Limb (tissue), 2 donors: ENCODE results near the gene ABCC10.
"Not testable (repeated sequence)": the region's sequence is repeated elsewhere in the genome, so short reads cannot be mapped to it uniquely, and the experiment has no call there.

Experiments used
- DNase-seq, 2 donors: peaks; one replicate each; pipeline ENCODE4 v3.0.0-alpha.2; 2016; ENCODE audit errors: extremely low spot score in 2 of 2

Gene ABCC10, protein sequence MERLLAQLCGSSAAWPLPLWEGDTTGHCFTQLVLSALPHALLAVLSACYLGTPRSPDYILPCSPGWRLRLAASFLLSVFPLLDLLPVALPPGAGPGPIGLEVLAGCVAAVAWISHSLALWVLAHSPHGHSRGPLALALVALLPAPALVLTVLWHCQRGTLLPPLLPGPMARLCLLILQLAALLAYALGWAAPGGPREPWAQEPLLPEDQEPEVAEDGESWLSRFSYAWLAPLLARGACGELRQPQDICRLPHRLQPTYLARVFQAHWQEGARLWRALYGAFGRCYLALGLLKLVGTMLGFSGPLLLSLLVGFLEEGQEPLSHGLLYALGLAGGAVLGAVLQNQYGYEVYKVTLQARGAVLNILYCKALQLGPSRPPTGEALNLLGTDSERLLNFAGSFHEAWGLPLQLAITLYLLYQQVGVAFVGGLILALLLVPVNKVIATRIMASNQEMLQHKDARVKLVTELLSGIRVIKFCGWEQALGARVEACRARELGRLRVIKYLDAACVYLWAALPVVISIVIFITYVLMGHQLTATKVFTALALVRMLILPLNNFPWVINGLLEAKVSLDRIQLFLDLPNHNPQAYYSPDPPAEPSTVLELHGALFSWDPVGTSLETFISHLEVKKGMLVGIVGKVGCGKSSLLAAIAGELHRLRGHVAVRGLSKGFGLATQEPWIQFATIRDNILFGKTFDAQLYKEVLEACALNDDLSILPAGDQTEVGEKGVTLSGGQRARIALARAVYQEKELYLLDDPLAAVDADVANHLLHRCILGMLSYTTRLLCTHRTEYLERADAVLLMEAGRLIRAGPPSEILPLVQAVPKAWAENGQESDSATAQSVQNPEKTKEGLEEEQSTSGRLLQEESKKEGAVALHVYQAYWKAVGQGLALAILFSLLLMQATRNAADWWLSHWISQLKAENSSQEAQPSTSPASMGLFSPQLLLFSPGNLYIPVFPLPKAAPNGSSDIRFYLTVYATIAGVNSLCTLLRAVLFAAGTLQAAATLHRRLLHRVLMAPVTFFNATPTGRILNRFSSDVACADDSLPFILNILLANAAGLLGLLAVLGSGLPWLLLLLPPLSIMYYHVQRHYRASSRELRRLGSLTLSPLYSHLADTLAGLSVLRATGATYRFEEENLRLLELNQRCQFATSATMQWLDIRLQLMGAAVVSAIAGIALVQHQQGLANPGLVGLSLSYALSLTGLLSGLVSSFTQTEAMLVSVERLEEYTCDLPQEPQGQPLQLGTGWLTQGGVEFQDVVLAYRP (N-terminal part only)

DNA sequence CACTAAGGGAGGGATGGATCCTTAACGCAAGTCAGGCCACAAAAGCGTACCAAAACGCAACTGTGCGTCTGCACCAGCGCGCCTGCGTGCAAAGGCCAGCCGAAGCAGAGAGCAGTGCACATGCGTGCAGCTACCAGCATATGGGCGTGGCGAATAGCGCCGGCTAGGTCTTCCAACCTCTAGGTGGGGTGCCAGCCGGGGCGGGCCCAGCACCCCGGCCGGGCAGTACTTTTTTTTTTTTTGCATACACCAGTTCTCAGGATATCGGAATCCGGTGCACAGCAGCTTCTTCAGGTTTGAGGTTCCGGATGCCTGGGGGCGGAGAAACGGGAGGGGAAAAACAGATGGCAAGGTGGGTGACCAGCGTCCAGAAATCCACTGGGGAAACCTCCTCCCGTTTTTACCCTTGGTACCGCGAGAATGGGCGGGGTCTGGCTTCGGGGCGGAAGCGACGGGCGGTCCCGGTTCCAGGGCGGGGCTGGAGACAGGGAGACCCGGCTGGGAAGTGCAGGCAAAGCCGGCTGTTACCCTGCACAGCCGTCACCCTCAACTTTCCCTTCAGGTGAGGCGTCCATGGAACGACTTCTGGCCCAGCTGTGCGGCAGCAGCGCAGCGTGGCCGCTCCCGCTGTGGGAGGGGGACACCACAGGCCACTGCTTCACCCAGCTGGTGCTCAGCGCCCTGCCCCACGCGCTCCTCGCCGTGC lies at the start of gene ABCC10:
ABCC10 (plus strand) TSS at position 136 of the 706 bp plus-strand sequence; CDS start at position 574, 438 bp downstream.
- peak; percentile 94 to 95 for DNase-seq

DNA sequence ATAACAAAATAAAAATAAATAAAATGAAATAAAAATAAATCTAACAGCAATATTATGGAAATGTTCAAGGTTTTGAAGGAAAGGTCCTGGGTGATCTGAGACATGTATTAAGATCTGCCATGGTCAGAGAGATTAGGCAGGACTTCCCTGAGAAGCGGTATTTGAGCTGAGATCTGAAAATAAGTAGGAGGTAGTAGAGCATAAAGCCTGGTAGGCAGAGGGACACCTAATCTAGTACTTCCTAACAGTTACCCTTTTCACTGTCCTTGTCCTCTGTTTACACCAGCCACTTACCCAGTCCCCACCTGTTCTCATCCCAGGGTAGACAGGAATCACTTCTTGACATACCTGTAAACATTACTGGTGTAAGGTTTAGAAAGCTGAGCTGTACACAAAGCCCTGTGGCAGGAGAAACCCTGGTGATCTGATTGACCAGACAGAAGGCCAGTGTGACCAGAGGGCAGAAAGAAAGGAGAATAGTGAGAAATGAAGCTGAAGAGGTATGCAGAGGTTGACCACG lies 49.6 kb upstream of the ABCC10 start:
- DNase-seq: no peak

DNA sequence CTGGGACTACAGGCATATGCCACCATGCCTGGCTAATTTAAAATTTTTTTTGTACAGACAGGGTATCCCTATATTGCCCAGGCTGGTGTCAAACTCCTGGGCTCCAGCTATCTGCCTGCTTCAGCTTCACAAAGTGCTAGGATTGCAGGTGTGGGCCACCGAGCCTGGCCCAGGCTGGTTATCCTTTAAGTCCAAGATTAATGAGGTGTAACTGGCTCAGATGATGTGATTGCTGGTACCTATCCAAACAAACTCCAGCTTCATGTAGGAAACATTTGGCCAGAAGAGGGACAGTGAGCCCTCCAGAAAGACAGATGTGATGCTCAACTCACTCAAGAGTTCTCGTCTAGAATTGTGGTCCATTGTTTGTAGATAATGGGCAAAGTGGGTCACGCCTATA lies 48.7 kb upstream of the ABCC10 start:
- no peak for DNase-seq

DNA sequence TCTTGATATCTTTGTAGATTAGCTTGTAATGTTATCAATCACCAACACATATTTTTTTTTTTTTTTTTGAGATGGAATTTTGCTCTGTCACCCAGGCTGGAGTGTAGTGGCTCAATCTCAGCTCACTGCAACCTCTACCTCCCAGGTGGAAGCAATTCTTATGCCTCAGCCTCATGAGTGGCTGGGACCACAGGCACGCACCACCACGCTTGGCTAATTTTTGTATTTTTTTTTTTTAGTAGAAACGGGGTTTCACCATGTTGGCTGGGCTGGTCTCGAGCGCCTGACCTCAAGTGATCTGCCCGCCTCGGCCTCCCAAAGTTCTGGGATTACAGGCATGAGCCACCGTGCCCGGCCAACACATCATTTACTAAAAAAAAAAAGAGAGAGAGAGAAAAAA lies 46.5 kb upstream of the ABCC10 start:
- not testable (repeated sequence) for DNase-seq

DNA sequence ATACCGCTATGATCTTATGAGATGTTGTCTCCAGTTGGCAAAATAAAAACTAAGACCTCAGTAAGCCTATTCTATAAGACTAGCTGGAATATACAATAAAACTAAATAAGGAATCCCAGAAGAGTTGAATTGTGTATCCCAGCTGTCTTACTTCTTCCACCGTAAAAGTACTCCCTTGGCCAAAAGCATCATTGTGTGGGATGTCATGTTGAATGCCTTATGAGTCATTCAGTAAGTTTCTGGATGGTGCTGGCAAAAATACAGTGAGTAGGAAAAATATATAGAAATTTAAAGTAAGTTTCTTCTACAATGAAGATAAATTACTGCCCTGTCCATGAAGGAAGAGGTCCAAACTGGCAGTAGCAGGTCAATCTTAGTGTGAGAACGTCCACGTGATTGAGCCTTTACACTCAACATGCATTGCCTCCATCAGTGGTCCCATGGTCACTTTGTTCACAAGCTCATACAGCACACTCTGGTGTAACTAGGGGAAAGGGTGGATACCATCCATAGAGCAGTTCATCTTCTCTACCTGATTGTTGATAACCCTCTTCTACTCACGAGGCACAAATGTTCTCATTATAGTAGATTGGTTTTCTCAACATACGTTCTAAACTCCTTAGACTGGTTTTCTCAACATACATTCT lies 44.2 kb upstream of the ABCC10 start:
- no peak for DNase-seq

DNA sequence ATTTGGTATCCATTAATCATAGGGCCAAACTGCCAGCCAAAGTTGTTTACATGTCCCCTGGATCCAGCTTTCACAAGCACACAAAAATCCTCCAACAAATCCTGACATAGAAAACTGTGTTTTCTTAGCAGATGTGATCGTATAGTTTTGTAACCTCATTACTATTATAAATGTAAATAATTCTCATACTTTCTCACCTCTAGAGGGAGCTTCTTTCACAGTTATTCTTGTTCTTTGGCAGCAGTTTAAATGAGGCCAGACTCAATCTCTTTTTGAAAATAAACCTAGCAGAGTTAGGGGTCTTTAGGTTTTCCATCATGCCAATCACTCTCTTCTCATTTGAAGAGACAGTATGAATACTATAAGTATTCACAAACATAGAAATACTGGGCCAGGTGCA lies 40.8 kb upstream of the ABCC10 start:
- peak in 1 of 2 donors; percentile 22 for DNase-seq

DNA sequence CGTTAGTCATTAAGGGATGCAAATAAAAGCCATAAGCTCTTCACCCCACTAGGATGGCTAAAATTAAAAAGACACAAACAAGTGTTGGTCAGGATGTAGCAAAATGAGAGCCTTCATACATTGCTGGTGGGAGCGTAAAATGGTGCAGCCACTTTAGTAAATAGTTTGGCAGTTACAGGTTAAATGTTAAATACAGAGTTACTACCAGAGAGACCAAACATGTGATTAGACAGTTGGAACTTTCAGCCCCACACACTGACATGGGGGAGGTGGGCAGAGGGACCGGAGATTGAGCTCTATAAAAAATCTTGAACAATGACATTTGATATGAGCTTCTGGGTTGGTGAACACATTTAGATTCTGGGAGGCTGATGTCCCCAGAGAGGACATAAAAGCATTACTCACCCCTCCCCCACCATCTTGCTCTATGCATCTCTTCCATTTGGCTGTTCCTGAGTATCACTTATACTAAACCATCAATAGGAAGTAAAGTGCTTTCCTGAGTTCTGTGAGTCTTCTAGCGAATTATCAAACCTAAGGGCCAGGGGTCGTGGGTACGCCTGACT lies 37.5 kb upstream of the ABCC10 start:
- no peak for DNase-seq

DNA sequence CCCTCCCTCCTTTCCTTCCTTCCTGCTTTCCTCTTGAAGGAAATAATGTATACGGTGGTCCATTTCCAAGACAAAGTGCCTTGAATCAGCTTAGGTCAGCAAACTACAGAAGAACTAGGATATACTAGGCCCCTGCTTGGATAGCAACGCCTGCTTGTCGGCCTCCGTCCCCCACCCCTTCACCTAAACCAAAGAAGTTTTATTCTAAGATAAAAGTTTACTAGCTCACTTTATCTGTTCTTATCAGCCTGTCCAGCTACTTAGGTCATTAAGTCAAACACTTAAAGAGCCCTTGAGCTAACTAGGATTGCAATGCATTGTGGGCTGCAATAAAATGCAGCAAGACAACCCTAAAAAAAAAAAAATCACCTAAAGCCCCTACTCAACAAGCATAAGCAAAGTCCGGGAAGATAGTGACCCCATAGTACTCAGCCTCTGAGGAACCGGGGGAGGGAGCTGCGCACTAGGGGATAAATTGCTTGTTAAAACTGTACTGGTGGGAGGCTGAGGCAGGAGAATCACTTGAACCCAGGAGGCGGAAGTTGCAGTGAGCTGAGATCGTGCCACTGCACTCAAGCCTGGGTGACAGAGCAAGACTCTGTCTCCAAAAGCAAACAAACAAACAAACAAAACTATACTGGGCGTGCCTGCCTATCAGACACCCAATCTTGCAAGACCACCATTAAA lies 36.4 kb upstream of the ABCC10 start:
- DNase-seq: not testable (repeated sequence)

DNA sequence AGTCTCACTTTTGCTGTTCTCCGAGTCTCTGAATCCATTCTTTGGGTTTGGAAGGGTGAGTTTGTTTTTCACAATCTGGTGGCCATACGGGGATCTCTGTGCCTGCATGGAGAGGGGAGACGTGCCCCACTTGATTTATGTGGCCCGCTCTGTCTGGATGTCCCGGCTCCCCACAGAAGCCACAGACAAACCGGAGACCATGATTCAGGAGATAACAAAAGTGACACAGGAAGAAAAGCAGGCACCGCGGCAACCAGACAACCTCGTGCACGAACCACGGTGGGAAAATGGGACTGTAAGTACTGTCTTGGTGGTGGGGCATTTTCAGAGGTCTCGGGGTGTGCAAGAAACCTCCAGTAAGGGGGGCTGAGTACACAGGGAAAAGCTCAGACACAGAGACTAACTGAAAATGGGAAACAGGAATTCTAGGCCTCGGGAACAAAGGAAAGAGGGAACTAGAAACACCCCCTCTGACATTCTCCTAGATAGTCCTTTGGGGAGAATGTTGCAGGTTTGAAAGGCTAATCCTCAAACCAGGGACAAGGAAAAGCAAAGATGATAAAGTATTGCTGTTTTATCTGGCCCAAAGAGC lies 35.8 kb upstream of the ABCC10 start:
- peak in 1 of 2 donors; percentile 42 for DNase-seq

DNA sequence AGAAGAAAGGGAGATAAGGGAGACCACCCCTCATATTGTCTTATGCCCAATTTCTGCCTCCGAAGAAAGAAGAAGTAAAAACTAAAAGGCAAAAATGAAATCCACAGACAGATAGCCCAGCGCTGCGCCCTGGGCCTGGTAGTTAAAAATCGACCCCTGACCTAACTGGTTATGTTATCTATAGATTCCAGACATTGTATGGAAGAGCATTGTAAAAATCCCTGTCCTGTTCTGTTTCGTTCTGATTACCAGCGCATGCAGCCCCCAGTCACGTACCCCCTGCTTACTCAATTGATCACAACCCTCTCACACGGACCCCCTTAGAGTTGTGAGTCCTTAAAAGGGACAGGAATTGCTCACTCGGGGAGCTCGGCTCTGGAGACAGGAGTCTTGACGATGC lies 34.2 kb upstream of the ABCC10 start:
- not testable (repeated sequence) for DNase-seq

DNA sequence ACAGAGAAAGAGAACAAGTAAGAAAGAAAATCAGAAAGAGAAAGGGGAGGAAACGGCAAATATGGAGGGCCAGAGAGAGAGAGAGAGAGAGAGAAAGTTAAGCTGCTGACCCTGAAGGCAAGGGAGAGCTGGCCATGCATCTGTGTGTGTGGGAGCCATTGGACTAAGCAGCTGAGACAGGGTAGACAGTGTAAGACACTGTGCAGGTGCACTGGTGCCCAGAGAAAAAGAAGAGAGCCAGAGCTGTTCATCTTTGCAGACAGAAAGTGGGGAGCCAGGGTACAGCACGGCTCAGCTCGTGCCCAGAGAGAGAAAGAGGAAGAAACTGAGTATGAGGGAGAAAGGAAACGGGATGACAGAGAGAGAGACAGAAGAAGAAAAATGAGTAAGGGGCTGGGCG lies 33.7 kb upstream of the ABCC10 start:
- no peak for DNase-seq

DNA sequence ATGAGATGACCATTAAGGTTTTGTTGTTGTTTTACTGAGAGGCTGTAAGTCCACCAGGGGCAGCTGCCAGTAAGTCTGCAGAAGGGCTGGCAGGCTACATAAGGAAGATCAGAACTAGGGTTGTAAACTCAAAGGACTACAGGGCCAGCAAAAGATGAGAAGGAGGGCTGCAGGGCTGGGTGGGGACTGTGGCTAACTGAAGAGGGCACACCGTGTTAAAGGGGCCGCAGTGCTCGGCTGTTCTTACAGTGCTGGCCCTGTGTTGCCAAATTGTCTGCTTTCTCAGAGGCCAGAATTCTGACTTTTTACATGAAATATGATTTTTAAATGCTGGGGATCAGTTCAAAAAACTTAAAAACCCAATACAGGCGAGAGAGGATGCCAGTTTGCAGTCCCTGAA lies 32.4 kb upstream of the ABCC10 start:
- no peak for DNase-seq

DNA sequence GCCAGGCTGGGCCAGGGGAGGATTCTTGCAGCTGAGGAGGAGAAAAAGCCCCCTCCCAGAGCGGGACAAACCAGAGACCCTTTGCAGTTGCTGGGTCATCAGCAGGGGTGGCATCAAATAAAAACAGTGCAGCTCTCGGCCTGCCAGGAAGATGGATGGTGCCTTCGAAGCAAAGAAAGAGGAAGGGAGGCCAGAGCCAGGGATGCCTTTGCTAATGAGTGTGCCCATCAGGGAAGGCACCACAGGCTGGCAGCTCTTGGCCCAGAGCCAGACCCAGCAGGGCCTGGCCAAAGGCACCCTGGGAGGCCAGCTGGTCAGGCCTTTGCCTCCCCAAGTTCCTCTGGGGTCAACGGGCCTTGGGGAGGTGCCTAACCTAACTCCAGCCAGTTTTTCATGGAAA lies 31.6 kb upstream of the ABCC10 start:
- DNase-seq: peak in 1 of 2 donors; percentile 38

DNA sequence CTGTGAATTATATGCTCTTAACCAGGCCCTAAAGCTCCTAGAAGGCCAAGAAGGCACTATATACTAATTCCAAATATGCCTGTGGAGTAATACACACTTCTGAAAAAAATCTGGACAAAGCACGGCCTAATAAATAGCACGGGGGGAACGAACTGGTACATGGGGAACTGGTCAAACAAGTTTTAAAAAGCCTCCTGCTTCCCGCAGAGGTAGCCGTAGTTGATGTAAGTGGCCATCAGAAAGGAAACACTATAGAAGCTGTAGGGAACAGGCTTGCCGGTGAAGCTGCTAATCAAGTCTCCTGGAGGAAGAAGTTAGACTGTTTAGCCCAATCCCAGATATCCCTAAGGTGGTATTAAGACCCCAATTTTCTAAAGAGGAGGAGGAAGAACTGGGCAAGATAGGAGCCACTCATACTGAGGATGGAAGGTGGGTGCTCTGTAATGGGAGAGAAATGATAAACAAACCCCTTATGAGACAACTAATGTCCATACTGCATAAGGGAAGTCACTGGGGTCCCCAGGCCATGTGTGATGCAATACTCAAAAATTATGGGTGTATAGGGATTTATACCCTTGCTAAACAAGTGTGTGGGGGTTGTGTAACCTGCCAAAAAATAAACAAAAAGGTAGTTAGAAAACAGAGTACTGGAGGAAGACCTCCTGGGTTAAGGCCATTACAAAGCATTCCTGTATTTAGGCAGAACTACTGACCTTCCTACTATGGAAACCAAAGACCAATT lies 30.8 kb upstream of the ABCC10 start:
- DNase-seq: no peak

DNA sequence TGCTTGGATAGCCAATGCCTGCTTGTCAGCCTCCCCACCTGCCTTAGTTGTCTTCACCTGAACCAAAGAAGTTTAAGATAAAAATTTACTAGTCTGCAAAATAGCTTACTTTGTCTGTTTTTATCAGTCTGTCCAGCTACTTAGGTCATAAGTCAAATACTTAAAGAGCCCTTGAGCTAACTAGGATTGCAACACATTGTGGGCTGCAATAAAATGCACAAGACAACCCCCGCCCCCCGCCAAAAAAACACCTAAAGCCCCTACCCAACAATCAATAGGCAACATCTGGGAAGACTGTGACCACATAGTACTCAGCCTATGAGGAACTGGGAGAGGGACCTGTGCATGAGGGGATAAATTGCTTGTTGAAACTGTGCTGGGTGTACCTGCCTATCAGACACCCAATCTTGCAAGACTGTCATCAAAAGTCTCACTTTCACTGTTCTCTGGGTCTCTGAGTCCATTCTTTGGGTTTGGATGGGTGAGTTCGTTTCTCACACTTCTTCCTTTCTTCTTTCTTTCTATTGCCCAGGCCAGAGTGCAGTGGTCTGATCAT lies 27.3 kb upstream of the ABCC10 start:
- no peak for DNase-seq

DNA sequence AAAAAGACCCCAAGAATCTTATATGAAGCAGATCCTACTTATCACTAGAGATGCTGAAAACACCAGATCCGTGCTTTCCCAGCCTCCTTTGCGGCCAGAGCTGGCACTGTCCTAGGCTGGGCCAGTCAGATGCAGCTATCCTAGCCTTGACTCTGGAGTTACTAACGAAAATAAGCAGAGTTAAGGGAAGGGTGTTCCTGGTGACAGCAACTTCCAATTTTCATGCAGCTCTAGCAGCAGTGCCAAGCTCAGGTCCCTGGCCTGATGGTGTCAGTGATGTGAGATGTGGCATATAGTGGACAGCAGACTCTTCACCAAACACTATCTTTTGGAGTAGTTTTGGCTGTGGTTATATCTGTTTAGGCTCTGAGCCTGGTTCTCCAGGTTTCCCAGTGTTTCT lies 25.6 kb upstream of the ABCC10 start:
- no peak for DNase-seq

DNA sequence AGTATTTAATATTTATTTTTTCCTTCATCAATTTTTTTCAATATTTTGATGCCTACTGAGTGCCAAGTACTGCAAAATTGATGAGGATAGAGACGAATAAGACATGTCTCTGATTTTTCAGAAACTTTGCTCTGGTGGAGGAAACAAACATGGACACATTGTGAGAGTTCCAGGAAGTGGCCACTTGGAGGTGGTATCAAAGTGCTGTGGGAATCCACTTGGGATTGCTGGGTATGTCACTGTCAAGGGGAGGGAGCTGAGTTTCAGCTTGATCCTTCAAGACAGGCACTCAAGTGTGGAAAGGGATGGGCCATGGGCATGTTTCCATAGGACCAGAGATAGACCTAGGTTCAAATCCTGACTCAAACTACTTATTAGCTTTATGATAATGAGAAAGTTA lies 24.5 kb upstream of the ABCC10 start:
- no peak for DNase-seq

DNA sequence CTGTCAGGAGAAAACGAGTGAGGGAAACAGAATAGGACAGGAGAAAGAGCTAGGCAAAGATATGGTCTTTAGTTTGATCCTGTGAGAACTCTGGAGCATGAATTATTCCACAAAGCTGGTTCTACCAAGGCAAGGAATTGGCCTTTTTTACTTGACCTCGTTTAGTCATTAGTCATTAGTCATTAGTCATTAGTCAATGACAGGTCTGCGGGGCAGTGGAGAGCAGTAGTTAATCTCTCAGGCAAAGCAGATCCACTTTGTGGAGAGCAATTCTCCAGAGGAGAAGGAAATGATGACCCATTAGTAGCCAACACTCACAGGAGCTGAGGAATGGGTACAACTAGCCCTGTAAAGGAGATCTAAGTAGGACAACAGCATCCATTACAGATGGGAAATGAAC lies 22.0 kb upstream of the ABCC10 start:
- no peak for DNase-seq
